Body of pancreas (tissue), 4 donors: Measurements from ENCODE around the gene PRDM15. TPM values are rescaled to one million over a fixed set of nuclear protein-coding genes. Genes with fewer than 3 reads are reported as not detected.
A peak's percentile ranks its signal among the peaks of the same experiment; 100 is the strongest.
"Not testable (repeated sequence)": the region's sequence is repeated elsewhere in the genome, so short reads cannot be mapped to it uniquely, and the experiment has no call there.

Experiments used
- ATAC-seq: fragments of 150-250 bp; one replicate; pipeline ENCODE4 v1.9.1; 2016
- DNase-seq, 4 donors: peaks; one replicate each; pipeline ENCODE4 v3.0.0-alpha.2; 2019
- H3K27ac ChIP-seq, 4 donors: fragments of 200-600 bp; sonication (generic); 1 replicate in 3 of 4; 2 replicates in 1 of 4; pipeline versions ENCODE4 v1.5.1 to v1.6.1; 2016 to 2019; ENCODE audit warnings: mild to moderate bottlenecking in 1 of 4, mixed read lengths in 1 of 4, moderate library complexity in 1 of 4
- H3K27me3 ChIP-seq, 2 donors: fragments of 200-600 bp; sonication (generic); one replicate each; pipeline ENCODE4 v1.6.0; 2016; ENCODE audit warnings: mild to moderate bottlenecking in 1 of 2
- H3K36me3 ChIP-seq, 2 donors: fragments of 200-600 bp; sonication (generic); replicated peaks in 1 of 2; 2 replicates each; pipeline ENCODE4 v1.5.1; 2016; ENCODE audit warnings: low read depth in 2 of 2; ENCODE audit not compliant: insufficient read depth in 1 of 2
- H3K4me1 ChIP-seq: fragments of 200-600 bp; sonication (generic); one replicate; pipeline ENCODE4 v1.6.0; 2016
- H3K4me3 ChIP-seq, 2 donors: fragments of 200-600 bp; sonication (generic); 1 replicate in 1 of 2; 2 replicates in 1 of 2; pipeline ENCODE4 v1.5.1; 2016 to 2019
- H3K9me3 ChIP-seq, 3 donors: fragments of 200-600 bp; sonication (generic); 1 replicate in 2 of 3; 2 replicates in 1 of 3; pipeline ENCODE4 v1.5.1; 2016
- POLR2A ChIP-seq, 3 donors: fragments of 450-650 bp; IDR thresholded peaks; one replicate each; pipeline ENCODE4 v1.6.1; 2016; ENCODE audit warnings: antibody characterized with exemption in 3 of 3, mild to moderate bottlenecking in 2 of 3
- WGBS, 2 donors: methylation state at CpG; one replicate each; pipeline ENCODE4 v1.1.5; 2017; 5-methylcytosine and 5-hydroxymethylcytosine counted together
- intact Hi-C: fragments of 100-400 bp; cut with DNase I; formaldehyde crosslinking; loops from one replicate; pipeline ENCODE4 v1.15.1; 2023
- total RNA-seq, 2 donors: library from RNA; depleted of rRNA; stranded (reverse); fragments of >200 nt; gene quantifications; one replicate each; pipeline ENCODE4 v1.1.0, GENCODE V29; 2016
- TF ChIP-seq, protein P1 (sequence below), 7 experiments: fragments of 450-650 bp in 4 of 7; fragments of 200-600 bp in 3 of 7; sonication (generic) in 3 of 7; IDR thresholded peaks; one replicate each; pipeline ENCODE4 v1.5.1; 2016 to 2019; ENCODE audit warnings: antibody characterized with exemption in 7 of 7

PRDM15 gene
- total RNA-seq, 2 donors from 2014 or later, result 3.1 to 6.9 TPM

DNA sequence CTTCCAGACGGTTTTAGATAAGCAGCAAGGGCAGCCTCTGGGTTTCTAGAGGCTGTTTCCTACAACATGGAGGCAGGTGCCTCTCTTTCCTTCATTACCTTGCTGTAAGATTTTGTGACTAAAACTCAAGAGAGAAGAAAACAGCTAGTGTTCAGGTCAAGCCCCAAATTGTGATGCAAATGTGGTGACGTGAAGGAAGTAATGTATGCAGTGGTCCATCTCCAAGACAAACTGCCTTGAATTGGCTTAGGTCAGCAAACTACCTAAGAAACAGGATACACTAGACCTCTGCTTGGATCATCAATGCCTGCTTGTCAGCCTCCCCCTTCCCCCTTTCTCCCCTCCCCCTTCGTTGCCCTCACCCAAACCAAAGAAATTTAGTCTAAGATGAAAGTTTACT, 83.4 kb downstream of the PRDM15 start:
- TF ChIP-seq, protein P1, sequence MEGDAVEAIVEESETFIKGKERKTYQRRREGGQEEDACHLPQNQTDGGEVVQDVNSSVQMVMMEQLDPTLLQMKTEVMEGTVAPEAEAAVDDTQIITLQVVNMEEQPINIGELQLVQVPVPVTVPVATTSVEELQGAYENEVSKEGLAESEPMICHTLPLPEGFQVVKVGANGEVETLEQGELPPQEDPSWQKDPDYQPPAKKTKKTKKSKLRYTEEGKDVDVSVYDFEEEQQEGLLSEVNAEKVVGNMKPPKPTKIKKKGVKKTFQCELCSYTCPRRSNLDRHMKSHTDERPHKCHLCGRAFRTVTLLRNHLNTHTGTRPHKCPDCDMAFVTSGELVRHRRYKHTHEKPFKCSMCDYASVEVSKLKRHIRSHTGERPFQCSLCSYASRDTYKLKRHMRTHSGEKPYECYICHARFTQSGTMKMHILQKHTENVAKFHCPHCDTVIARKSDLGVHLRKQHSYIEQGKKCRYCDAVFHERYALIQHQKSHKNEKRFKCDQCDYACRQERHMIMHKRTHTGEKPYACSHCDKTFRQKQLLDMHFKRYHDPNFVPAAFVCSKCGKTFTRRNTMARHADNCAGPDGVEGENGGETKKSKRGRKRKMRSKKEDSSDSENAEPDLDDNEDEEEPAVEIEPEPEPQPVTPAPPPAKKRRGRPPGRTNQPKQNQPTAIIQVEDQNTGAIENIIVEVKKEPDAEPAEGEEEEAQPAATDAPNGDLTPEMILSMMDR (IDR thresholded peaks at IDR 0.05), result no peak
- TF ChIP-seq POLR2A (IDR thresholded peaks at IDR 0.05), result no peak
- WGBS, 2 donors, result 48 to 55% methylated on average over 3 of the region's 3 CpGs
- Histone ChIP-seq H3K4me1 (no peaks in the 10 kb centered on the region), H3K36me3 (no peaks in the 10 kb centered on the region), H3K27me3 (no peaks in the 10 kb centered on the region), H3K9me3 (peaks cover 0 to 6% (median 0%) of the 10 kb centered on the region in 3 donors), H3K4me3 (no peak overlapping the region), H3K27ac (no peak overlapping the region)
- DNase-seq (no peak), ATAC-seq (no peak)
- intact Hi-C loops, result no loop called here

DNA sequence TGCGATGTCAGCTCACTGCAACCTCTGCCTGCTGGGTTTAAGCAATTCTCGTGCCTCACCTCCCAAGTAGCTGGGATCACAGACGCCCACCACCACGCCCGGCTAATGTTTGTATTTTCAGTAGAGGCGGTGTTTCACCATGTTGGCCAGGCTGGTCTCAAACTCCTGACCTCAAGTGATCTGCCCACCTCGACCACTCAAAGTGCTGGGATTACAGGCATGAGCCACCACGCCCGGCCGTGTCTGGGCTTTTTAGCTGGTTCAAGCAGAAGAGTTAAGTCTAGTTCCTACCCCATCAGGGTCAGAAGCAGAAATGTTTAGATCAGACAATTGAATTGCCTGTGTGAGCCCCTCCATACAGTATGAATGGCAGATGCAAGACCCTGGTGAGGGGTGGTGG, 84.5 kb downstream of the PRDM15 start:
- WGBS, 2 donors, result 86 to 94% methylated on average over 6 to 10 of the region's 10 CpGs
- H3K27me3 ChIP-seq, result no peaks in the 10 kb centered on the region

DNA sequence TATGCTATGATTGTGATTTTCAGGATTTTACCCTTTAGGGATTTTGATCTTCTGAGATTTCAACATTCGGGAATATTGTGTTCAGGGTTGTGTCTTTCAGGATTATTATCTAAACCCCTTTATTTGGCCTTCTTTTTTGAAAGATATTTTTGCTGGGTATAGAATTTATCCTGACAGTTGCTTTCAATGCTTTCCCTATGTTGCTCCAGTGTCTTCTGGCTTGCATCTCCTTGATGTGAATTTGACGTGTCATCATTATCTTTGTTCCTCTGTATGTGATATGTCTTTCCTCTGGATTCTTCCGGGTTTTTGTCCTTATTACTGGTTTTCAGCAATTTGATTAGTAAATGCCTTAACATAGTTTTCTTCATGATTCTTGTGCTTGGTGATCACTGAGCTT, 86.4 kb downstream of the PRDM15 start:
- WGBS, 2 donors, result 84 to 94% methylated on average over 3 of the region's 3 CpGs

More for the DNA sequence above, 84.5 kb downstream of the PRDM15 start:
- intact Hi-C loops, result no loop called here
- ATAC-seq (no peak), DNase-seq (no peak)
- Histone ChIP-seq H3K27ac (no peak overlapping the region), H3K36me3 (no peaks in the 10 kb centered on the region), H3K9me3 (peaks cover 0 to 6% (median 0%) of the 10 kb centered on the region in 3 donors), H3K4me1 (no peaks in the 10 kb centered on the region), H3K4me3 (no peak overlapping the region)
- TF ChIP-seq POLR2A (IDR thresholded peaks at IDR 0.05), result no peak
- TF ChIP-seq, protein P1 (IDR thresholded peaks at IDR 0.05), result no peak

DNA sequence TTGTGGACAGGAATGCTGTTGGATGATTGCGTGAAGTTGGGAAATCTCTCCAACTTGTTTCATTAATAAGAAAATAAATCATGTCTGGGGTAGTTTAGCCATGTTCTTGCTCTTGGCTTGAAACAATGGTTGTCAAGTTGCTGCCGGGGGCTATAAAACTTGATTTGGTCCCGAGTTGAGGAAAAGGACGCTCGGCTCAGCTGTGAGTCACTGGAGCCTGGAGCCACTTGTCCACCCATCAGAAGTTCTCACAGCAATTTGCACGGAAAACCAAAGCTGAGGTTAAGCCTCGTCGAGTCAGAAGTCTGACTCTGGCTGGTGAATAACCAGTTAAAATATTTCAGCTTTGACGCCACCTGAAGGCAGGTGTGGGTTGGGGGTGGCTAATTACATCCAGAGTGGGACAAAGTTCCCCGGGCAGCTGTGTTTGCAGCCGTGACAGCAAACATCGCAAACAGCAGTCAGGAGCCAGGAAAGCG, 92.6 kb downstream of the PRDM15 start:
- ATAC-seq (peak; percentile 53), DNase-seq (peak in 3 of 4 donors; percentile 57 to 63 (median 62))
- Histone ChIP-seq H3K27ac (peak overlapping the region in 3 of 4 donors; percentile 12 to 27 (median 21)), H3K9me3 (no peaks in the 10 kb centered on the region), H3K27me3 (no peaks in the 10 kb centered on the region), H3K4me3 (no peak overlapping the region), H3K4me1 (peaks cover 6% of the 10 kb centered on the region), H3K36me3 (no peaks in the 10 kb centered on the region)
- no peak for TF ChIP-seq POLR2A (IDR thresholded peaks at IDR 0.05)
- TF ChIP-seq, protein P1 (IDR thresholded peaks at IDR 0.05), result no peak
- 31 to 39% methylated on average over 13 of the region's 13 CpGs for WGBS, 2 donors
- intact Hi-C loops, result no loop called here

More for the DNA sequence above, 86.4 kb downstream of the PRDM15 start:
- TF ChIP-seq, protein P1 (IDR thresholded peaks at IDR 0.05), result no peak
- no peak for TF ChIP-seq POLR2A (IDR thresholded peaks at IDR 0.05)
- Histone ChIP-seq H3K27ac (no peak overlapping the region), H3K36me3 (no peaks in the 10 kb centered on the region), H3K27me3 (no peaks in the 10 kb centered on the region), H3K4me1 (no peaks in the 10 kb centered on the region), H3K9me3 (peaks cover 0 to 6% (median 0%) of the 10 kb centered on the region in 3 donors), H3K4me3 (no peak overlapping the region)
- ATAC-seq, result no peak
- DNase-seq, result no peak
- intact Hi-C loops, result no loop called here

DNA sequence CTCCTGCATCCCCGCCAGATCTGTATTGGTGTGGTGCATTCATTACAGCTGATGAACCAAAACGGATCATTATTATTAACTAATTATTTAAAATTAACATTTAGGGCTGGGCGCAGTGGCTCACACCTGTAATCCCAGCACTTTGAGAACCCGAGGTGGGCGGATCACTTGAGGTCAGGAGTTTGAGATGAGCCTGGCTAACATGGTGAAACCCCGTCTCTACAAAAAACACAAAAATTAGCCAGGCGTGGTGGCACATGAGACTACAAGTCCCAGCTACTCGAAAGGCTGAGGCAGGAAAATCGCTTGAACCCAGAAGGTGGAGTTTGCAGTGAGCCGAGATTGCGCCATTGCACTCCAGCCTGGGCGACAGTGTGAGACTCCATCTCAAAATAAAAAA, 93.9 kb downstream of the PRDM15 start:
- H3K27ac ChIP-seq, intact Hi-C loops, H3K4me3 ChIP-seq, H3K9me3 ChIP-seq, DNase-seq, H3K4me1 ChIP-seq, H3K36me3 ChIP-seq, ATAC-seq, H3K27me3 ChIP-seq: not testable (repeated sequence)
- WGBS, 2 donors, result 85 to 89% methylated on average over 12 of the region's 12 CpGs
